ENCODE data around the gene LRP1B.
"Not testable (repeated sequence)": the region's sequence is repeated elsewhere in the genome, so short reads cannot be mapped to it uniquely, and the experiment has no call there.

The LRP1B gene

DNA sequence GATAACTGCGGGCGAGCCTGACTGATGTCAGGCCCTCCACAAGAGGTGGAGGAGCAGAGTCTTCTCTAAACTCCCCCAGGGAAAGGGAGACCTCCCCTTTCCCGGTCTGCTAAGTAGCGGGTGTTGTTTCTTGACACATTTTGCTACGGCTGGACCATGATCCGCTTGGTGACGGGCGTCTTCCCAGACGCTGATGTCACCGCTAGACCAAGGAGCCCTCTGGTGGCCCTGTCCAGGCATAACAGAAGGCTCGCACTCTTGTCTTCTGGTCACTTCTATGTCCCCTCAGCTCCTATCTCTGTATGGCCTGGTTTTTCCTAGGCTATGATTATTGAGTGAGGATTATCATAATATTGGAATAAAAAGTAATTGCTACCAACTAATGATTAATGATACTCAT, 1166.5 kb downstream of the LRP1B start:
- not testable (repeated sequence) for DNase-seq

DNA sequence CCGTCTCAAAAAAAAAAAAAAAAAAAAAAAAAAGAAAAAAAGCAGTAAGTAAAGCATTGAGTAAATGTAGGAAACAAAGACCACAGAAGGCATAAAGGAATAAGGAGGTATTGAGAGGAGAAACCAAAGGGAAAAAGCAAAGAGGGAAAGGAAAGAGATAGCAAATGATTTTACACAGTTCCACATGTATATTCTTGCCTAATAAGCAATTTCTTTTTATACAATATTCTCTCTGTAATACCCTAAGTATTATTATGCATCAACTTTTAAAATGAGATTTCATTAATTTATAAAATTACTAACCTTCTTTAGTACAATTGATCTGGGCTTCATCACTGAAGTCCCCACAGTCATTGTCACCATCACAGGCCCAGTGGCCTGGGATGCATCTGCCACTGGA, 1180.9 kb downstream of the LRP1B start:
- no peak for DNase-seq

DNA sequence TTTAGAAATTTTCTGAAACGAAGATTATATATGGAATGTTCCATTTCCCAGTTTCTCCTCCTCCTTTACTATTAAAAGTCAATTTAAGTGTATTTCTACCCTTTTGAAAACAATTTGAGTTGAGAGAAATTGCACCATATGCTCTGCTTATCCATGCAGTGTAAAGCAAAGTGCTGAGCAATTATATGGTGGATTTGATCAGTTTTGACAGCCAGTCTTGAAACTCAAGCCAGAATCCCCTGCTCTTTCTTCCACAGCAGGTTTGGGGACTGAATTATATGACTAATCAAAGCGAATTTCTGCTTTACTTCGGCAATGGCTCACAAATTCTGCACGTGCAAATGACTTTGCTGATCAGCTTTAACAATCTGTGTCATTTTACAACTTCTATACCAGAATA, 1183.6 kb downstream of the LRP1B start:
- DNase-seq = no peak

DNA sequence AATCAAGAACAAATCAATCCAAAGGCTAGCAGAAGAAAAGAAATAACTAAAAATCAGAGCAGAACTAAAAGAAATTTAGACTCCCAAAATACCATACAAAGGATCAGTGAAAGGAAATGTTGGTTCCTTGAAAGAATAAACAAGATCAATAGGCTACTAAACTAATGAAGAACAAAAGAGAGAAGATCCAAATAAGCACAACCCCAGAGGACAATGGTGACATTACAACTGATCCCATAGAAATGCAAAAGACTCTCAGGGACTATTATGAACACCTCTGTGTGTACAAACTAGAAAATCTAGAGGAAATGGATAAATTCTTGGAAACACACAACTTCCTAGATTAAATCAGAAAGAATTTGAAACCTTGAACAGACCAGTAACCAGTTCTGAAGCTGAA, 1186.9 kb downstream of the LRP1B start:
- DNase-seq = no peak

DNA sequence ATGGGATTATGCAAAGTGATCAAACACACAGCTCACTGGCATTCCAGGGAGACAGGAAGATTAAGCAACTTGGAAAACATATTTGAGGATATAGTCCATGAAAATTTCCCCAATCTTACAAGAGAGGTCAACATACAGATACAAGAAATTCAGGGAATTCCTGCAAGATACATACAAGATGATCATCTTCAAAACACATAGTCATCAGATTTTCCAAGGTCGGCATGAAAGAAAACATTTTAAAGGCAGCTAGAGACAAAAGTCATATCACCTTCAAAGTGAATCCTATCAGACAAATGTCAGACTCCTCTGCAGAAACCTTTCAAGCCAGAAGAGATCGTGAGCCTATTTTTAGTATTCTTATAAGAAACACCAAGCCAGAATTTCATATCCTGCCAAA, 1188.5 kb downstream of the LRP1B start:
- no peak for DNase-seq

DNA sequence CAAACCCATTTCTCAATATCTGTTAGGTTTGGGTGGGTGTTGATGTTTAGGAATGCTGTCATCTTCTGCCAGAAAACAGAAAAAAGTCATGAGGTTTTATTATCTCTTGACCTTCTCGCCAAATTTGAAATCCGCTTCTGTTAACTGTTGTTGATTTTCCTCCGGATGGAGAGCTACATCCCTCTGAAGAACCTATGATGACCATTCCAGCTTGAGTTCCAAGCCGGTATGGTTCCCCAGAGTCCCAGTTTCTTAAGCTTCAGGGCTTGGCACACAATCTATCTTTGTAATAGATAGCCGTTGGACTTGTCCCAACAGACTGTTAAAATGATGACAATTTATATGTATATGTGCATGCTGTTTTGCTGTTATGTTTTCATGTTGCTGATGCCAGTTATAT, 1201.0 kb downstream of the LRP1B start:
- no peak for DNase-seq

DNA sequence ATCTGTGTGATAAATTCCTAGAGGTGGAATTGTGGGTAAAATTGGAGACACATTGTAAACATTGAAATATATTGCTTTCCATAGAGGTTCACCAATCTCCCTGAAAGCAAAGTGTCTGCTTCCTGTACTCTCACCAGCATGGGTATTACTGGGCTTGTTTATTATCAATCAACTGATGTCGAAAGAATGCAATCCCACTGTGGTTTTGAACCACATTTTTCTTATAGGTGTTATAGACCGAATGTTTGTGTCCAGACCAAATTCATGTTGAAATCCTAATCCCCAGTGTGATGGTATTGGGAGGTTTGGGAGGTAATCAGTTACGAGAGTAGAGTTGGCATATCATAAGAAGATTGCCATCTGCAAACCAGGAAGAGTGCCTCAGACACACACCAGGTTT, 1212.4 kb downstream of the LRP1B start:
- no peak for DNase-seq

DNA sequence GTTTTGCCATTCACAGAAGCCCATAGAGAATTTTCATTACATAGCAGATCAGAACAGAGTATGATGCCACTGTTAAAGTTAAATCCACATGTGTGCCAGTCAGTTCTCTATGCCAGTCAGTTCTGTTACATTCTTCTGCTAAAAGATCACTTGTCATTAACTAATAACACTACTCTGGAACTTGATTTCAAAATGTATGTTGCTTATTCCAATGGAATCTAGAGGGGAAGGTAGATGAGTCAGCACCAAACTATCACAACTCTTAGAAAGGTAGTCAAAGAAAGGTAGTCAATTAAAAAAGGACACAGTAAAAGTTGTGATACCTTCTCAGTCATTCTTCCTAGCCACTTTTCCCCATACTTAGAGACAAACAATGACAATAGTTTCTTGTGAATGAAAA, 1214.4 kb downstream of the LRP1B start:
- no peak for DNase-seq

DNA sequence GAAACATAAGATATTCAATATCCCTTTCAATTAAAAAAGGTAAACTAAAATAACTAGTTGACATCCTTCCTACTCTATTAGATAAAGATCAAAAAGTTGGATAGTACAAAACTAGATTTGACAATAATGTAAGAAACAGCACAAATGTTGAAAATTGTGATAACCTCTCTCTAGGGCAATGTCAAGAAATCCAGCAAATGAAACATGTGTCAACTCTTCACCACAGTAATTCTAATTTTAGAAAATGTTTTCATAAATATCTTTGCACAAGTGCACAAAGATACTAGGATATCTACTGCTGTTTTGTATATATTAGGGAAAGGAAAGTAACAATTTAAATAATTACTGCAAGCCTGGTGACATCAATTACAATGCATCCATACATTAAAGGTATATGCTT, 1220.1 kb downstream of the LRP1B start:
- DNase-seq = no peak

DNA sequence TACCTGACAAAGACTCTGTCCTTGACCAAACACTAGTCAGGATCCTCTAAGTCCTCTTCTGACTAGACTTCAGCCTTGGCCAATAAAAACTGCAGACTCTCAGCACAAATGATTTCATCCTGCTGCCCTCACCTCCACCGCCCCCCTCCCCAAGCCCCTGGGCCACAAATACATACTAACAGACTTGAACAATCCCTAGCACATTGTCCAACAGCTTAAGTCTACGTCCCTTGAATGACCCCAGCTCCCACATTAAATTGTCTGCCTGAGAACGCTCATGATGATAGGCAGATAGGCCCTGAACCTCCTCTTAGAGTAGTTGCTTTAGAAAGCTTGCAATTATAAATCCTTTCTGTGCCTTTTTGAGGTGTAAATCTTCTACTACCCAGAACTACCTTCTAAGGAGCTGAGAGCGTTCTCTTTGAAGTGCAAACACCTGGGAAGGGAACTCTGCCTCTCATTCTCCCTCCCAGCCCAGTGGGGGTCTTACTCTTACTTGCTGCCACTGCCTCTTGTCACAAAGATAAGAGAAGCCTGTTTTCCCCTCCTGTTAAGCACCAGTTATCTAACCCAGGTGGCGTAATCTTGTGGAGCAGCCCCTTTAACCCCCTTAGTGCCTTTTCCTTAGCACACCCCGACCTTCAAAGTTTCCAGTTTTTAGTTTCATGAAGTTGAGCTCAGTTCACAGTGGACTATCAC, 1225.6 kb downstream of the LRP1B start:
- no peak for DNase-seq

DNA sequence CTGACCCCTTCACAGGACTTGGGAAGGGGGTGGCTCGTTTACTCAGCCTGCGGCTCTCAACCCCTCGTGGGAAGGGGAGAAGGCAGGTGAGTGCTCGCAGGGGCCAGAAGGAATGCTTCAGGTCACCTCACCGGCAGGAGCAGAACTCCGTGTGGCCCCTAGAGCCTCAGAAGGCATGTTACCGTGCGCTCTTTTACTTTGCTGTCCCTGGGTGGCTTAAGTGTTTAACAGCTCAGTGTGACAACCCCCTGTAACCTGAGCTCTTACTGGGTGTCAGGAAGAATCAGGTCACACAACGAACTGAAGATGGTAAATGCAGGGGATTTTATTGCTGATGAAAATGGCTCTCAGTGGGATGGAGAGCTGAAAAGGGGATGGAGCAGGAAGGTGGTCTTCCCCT, 1235.4 kb downstream of the LRP1B start:
- no peak for DNase-seq

DNA sequence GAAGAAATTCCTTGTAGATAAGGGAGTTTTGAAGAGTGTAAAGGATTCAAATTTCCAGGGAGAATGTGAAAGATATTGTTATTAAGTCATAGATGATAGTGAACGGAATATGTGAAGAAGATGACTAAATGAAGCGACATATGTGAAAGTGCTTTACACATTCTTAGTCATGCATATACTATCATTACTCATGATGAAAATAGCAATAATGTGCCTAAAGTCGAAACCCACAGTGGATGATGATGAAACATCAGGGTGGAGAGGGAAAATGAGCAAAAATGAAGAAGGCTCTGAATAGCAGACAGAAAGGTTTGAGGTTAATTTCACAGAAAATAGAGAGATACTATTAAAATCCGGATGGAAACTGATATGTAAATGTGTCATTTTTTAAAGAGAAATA, 1237.1 kb downstream of the LRP1B start:
- no peak for DNase-seq

DNA sequence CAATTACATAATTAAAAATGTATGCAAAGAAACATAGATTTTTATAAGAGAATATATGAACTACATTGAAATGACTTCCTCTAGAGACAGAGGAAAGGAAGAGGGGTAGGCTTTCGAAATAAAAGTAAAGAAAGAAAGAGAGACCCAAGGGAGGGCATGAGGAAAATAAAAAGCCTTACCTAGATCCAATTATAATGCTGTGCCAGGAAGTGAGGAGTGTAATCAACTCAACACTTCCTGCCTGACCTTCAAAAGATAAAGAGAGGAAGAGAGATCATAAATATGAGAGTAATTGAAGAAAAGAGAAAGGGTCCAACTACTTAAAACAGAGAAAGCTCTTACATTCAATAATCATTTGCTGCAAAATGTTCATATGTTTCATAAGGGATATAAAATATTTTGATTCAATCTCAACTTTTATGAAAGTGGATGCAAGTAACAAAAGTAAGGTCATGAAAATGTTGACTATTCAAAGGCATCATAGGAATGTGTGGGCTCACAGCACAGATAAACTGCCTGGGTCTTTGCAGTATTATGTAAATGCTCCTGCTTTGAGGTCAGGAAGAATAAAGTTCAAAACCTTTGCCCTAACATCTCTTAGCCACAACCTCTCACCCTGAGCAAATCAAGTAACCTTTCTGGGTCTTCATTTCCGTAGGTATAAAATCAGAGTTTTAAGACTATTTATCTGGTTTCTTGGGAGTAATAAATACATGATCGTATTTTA, 1237.7 kb downstream of the LRP1B start:
- DNase-seq = no peak

DNA sequence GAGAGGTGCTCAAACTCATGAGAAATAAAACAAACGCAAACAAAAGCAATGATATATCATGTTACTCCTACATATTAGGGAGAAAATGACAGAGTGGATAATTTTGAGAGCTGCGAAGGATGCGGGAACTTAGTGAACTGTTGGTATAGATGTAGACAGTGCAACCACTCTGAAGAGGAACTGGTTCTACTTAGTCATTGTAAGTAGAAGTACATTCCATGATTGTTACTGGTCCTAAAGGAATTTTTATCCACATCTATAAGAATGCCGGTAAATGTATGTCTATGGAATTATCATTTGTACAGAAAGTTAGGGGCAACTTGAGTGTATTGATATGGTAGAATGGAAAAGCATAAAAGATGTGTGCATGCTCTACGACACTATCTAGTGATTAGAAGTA, 1238.4 kb downstream of the LRP1B start:
- no peak for DNase-seq

DNA sequence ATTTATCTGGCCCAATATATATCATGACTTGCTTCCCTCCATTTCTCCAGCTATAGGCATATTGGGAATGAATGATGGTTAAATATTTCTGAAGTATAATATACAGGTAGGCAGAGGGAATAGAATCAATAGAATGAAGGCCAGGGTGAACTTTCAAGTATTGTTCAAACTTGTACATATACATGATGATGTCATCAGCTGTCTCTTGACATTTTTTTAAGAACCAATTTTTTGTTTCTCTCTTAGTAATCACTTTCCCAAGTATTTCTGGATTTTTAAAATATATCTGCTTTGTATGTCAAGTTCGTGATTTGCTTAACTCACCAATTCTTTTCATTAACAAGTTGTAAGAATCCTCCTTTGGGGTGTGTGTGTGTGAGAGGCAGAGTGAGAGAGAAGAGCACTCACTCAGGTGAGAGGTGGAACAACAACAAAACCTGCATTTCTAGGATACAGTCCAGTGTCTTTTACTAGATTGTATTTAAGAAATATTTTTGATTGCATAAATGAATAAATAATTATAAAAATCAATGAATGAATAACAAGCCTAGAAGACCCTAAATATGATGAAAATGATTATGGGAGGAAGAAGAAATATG, 1239.1 kb downstream of the LRP1B start:
- DNase-seq = no peak

DNA sequence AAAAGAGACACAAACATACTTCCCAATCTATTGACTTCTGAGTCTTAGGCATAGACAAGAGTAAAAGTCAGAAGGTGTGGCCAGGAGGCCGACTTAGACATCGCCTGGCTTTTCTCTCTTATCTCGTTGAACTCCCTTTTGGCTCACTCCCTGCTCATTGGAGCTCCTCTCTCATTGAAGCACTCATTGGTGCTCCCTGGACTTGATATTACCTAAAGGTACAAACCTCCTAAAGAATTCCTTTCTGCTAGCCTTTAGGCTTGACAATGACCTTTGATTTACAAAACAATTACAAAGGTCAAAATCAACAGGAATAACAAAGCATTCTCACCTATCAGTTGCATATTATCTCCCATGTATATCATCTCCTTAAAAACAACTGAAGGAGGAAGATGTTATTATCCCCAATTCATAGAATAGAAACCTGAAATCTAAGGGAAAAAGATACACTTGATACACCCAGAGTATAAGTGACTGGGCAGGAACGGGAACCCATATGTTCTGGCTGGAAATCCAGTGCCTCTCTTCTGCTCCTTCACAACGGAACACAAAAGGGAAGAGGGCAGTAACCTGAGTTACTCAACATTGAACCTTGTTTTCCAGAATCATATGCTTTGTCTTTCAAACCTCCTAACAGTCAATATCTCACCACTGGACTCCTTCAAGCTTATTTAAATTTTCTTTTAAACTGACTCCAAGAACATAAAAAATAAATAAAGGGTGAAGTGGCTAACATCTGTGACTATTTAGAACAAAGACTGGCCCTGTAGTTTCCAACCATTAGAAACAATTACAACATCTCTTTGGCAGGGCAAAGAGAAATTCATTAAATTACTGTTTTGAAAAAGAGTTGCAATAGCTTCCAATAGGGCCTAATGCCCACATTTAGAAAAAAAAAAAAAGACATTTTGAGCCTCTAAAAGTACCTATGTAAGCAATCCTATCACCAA, 1247.9 kb downstream of the LRP1B start:
- DNase-seq = no peak

DNA sequence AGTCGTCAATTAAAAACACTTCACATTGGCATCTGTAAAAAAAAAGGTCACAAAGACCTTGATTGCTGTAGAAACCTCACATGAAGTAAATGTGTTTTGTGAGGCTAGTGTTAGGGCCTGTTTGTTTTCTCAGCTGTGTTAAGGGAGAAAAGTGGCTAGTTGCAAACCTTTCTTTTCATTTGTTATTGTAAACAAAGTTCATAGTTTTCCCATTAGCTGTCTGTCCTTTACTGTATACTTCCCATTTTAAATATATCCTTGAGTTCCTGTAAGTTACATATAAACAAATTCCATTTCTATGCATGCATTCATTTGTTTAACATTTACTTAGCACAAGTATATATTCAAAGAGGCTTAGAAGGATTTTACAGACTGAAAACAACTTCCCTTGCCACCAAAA, 1250.2 kb downstream of the LRP1B start:
- no peak for DNase-seq

DNA sequence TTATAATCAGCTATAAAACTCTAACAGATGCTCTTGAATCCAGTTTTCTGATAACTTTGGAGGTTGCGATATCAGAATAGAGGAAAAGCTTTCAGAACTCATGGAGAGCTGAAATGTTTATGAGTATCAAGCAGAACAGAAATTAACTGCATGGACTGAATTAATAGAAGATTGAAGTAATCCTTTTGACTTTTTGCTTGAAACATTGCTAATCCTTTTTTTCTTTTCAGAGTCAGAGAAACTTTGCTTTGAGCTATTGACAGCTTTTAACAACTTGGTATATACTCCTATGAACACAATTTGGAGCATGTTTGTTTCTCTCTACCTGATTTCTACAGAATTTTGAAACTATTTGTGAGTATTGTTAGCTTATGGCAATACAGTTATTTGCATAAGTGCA, 1254.8 kb downstream of the LRP1B start:
- no peak for DNase-seq

DNA sequence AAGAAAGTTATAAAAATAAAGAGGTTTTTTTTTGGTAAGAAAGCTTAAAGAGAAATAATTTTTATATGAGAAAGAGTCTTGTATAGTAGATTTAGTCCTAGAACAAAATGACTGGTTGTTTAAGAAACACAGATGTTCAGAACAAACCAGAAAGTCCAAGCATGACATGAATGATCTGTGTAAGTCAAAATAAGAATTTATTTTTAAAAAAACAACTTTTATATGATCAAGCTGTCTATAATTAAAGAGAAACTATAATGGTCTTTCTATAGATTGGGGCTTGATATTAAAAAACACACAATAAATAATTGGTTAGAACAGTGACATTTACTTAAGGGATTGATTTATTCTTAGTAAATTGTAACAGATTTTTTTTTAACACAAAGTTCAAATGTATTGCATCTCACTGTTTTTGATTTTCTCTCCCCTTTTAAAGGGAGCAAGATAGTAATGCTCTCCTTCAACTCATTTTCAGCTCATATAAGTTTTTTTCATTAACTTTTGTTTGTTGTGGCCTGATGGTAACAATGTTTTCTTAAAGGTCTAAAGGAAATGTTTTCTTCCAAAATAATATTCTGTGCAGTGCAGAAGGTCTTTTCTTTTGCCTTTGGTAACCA, 1256.8 kb downstream of the LRP1B start:
- DNase-seq = no peak

DNA sequence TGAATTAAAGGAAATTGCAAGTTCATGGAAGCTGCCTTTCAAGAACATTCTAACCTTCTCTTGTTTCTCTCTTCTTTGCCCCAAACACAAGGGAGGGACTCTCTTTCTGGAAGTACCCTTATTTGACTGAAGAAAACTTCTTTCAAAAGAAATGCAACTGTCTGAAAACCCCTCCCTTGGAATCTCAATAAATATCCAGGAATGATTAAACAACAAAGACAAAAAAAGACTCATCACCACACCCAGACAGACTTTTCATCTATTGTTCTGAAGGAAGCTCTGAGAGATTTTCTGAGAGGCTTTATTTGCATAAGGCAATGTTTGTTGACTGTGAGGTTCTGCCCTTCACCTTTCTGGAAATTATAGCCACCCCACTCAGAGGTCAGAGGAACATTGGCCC, 1260.9 kb downstream of the LRP1B start:
- DNase-seq = no peak

DNA sequence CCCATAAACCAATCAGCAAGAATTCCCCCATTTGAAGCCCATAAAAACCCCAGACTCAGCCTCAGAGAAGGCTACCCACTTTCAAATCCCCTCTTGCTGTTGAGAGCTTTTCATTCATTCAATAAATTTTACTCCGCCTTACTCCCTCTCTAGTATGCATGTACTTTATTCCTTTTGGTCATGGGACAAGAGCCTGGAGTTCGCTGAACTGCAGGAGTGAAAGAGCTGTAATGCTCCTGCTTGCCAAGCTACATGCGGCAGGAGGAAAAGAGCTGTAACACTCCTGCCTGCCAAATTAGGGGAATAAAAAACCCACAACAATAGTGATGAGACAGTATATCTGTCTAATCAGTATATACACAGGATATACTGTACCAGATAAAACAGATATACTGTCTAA, 1261.7 kb downstream of the LRP1B start:
- no peak for DNase-seq

DNA sequence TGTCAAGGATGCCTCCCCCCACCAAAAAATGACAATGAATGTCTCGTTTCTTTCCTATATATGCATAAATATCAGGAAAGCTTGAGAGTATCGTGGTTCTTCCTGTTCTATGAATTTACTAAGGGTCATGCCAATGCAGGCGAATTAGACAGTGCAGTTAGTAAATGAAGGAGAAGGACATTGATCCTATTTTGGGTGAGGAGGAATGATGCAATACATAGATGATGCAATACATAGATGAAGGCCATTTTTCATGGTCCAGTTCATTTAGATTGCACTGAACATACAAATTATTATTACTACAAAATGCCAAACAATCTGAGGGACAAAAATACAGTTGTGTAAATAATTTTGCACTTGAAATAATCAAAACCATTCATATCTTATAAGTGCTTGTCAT, 1265.0 kb downstream of the LRP1B start:
- DNase-seq = no peak

DNA sequence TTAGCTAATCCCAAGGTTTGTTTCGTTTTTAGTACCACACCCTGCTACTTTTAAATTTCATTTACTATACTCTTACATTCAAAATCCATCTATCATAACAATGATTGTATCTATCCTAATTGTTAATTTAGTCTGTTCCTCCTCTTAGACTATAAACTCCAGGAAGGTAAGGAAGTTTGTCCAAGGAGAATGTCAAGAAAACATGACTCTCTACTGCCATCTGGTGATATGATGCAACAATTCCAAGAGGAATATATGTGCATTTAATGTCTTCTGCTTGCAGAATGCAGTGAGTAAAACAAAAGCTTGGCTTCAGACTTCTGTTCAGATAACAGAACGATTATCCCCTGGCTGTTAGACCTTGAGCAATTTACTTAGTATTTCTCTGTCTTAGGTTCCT, 1267.1 kb downstream of the LRP1B start:
- no peak for DNase-seq
